Cardiac fibroblast (primary cell): Measurements from ENCODE around the gene ENAH.
"Not testable (repeated sequence)": the region's sequence is repeated elsewhere in the genome, so short reads cannot be mapped to it uniquely, and the experiment has no call there.

Source experiments
- DNase-seq, 2 donors: peaks; one replicate each; pipeline versions ENCODE4 v3.0.0 to v3.0.0-alpha.2; 2010; ENCODE audit warnings: low read depth in 2 of 2
- H3K4me3 ChIP-seq, 2 donors: replicated peaks in 1 of 2; 1 replicate in 1 of 2; 2 replicates in 1 of 2; pipeline ENCODE4 v1.5.1; 2011; ENCODE audit warnings: low read depth in 2 of 2, low read length in 2 of 2, mild to moderate bottlenecking in 2 of 2, moderate library complexity in 1 of 2
- CTCF ChIP-seq: IDR thresholded peaks from one replicate; pipeline ENCODE4 v1.5.1; 2011; ENCODE audit warnings: low read depth, mild to moderate bottlenecking, low read length, inconsistent platforms

ENAH gene

GRCh38 chr1:225695578-225696337 is 42.8 kb upstream of the ENAH start:
- no peak for TF ChIP-seq CTCF
- DNase-seq, result peak in 1 of 2 donors; percentile 30
- H3K4me3 ChIP-seq, result no peak overlapping the region

- peak; percentile 52 to 97 for DNase-seq
- no peak for TF ChIP-seq CTCF
- no peak overlapping the region for H3K4me3 ChIP-seq
Observed at GRCh38 chr1:225694151-225694603, 41.3 kb upstream of the ENAH start.

- not testable (repeated sequence) for DNase-seq, H3K4me3 ChIP-seq
Observed at GRCh38 chr1:225693697-225694096, 40.8 kb upstream of the ENAH start.

- no peak for TF ChIP-seq CTCF
- no peak overlapping the region for H3K4me3 ChIP-seq
- no peak for DNase-seq
Observed at GRCh38 chr1:225693085-225693696, 40.3 kb upstream of the ENAH start.

GRCh38 chr1:225692517-225692879 is 39.6 kb upstream of the ENAH start:
- no peak for DNase-seq
- no peak for TF ChIP-seq CTCF
- H3K4me3 ChIP-seq, result no peak overlapping the region

GRCh38 chr1:225691861-225692516 is 39.1 kb upstream of the ENAH start:
- no peak for TF ChIP-seq CTCF
- peak; percentile 51 to 77 for DNase-seq
- no peak overlapping the region for H3K4me3 ChIP-seq

- TF ChIP-seq CTCF, result no peak
- DNase-seq, result peak in 1 of 2 donors; percentile 40
- no peak overlapping the region for H3K4me3 ChIP-seq
Observed at GRCh38 chr1:225691377-225691776, 38.5 kb upstream of the ENAH start.
